Measurements from ENCODE around the gene ZNF484.
"Not testable (repeated sequence)": the region's sequence is repeated elsewhere in the genome, so short reads cannot be mapped to it uniquely, and the experiment has no call there.

The ZNF484 gene

GRCh38 chr9:92796337-92796804 is 81.5 kb downstream of the ZNF484 start:
- H3K4me1 ChIP-seq (ENCODE audit: insufficient read depth, low read length); H3K4me3 ChIP-seq (ENCODE audit: low read length); H3K9me3 ChIP-seq (ENCODE audit: low read length); H3K36me3 ChIP-seq (ENCODE audit: insufficient read depth, low read length); H2AFZ ChIP-seq (ENCODE audit: low read depth, low read length); H3K27me3 ChIP-seq (ENCODE audit: insufficient read depth, low read length): not testable (repeated sequence)

GRCh38 chr9:92795598-92796336 is 82.1 kb downstream of the ZNF484 start:
- Histone ChIP-seq H3K9me3 (ENCODE audit: low read length) (no peaks in the 10 kb centered on the region), H3K4me1 (ENCODE audit: insufficient read depth, low read length) (peaks cover 9% of the 10 kb centered on the region), H3K27me3 (ENCODE audit: insufficient read depth, low read length) (no peaks in the 10 kb centered on the region), H2AFZ (ENCODE audit: low read depth, low read length) (no peak overlapping the region), H3K36me3 (ENCODE audit: insufficient read depth, low read length) (no peaks in the 10 kb centered on the region), H3K4me3 (ENCODE audit: low read length) (no peak overlapping the region)

Data from neuron (in vitro differentiated cells).